ENCODE measurements around the gene KDM4C. TPM values are rescaled to one million over a fixed set of nuclear protein-coding genes. Genes with fewer than 3 reads are reported as not detected.

KDM4C gene
- total RNA-seq, 4 donors from 2014 or later: 32.3 to 41.4 (median 35.3) TPM

DNA sequence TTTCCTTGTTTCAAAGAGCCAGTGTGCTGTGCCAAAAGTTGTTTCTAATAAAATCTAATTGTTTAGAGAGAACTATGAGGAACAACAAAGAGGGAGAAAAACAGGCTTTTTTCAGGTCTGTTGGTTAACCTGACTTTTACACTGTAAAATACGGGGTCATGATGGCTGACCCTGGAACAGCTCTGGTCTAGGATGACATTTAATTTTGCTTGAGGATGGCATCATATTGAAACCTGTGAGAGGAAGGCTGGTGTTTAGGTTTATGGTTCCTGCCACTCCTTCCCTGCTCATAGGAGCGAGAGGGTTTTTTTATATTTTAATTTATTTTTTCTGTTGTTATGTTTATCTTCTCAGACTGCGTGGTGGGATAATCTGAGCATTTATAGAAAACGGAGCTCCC lies 327.6 kb downstream of the KDM4C start:
- WGBS, 2 donors: 80 to 91% methylated on average over 4 of the region's 4 CpGs
- DNase-seq (ENCODE audit: low spot score in 2 of 2): no peak
- no peak for TF ChIP-seq POLR2A (IDR thresholded peaks at IDR 0.05)
- TF ChIP-seq, protein P1, sequence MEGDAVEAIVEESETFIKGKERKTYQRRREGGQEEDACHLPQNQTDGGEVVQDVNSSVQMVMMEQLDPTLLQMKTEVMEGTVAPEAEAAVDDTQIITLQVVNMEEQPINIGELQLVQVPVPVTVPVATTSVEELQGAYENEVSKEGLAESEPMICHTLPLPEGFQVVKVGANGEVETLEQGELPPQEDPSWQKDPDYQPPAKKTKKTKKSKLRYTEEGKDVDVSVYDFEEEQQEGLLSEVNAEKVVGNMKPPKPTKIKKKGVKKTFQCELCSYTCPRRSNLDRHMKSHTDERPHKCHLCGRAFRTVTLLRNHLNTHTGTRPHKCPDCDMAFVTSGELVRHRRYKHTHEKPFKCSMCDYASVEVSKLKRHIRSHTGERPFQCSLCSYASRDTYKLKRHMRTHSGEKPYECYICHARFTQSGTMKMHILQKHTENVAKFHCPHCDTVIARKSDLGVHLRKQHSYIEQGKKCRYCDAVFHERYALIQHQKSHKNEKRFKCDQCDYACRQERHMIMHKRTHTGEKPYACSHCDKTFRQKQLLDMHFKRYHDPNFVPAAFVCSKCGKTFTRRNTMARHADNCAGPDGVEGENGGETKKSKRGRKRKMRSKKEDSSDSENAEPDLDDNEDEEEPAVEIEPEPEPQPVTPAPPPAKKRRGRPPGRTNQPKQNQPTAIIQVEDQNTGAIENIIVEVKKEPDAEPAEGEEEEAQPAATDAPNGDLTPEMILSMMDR (IDR thresholded peaks at IDR 0.05): no peak
- intact Hi-C loops (cut with DNase I; ENCODE audit: low total_unique reads): no loop called here
- H3K4me3 ChIP-seq (ENCODE audit: low read depth, poor library complexity, severe bottlenecking): no peak overlapping the region

GRCh38 chr9:7086389-7086788 lies 328.6 kb downstream of the KDM4C start:
- TF ChIP-seq, protein P1 (IDR thresholded peaks at IDR 0.05): no peak
- TF ChIP-seq POLR2A (IDR thresholded peaks at IDR 0.05): no peak
- intact Hi-C loops (cut with DNase I; ENCODE audit: low total_unique reads): no loop called here
- WGBS, 2 donors: 89 to 95% methylated on average over 3 of the region's 3 CpGs
- DNase-seq (ENCODE audit: low spot score in 2 of 2): no peak
- H3K4me3 ChIP-seq (ENCODE audit: low read depth, poor library complexity, severe bottlenecking): no peak overlapping the region

DNA sequence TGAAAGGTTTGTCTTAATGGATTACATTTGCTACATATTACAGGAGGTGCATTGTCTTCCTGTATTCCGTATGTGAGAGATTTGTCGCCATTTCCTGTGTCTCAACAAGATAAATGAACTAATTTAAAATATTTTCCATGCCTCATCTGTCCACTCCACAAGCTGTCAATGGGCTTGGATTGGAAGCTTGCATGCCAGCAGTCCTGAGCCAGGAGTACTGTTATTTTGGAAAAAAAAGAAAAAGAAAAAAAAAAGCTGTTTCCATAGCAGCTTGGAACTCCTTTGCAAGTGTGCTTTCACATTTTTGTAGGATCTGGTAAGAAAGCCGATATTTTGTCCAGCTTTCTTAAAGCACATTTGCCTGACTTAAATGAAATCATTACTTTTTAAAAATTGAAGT lies 330.8 kb downstream of the KDM4C start:
- TF ChIP-seq, protein P1 (IDR thresholded peaks at IDR 0.05): no peak
- no peak for TF ChIP-seq POLR2A (IDR thresholded peaks at IDR 0.05)
- no peak overlapping the region for H3K4me3 ChIP-seq (ENCODE audit: low read depth, poor library complexity, severe bottlenecking)
- intact Hi-C loops (cut with DNase I; ENCODE audit: low total_unique reads): no loop called here
- no peak for DNase-seq (ENCODE audit: low spot score in 2 of 2)
- 68% methylated on average over 3 of the region's 3 CpGs for WGBS, 2 donors

- WGBS, 2 donors: 65 to 66% methylated on average over 5 of the region's 5 CpGs
These were observed 331.8 kb downstream of the KDM4C start for GRCh38 chr9:7089406-7090193.

DNA sequence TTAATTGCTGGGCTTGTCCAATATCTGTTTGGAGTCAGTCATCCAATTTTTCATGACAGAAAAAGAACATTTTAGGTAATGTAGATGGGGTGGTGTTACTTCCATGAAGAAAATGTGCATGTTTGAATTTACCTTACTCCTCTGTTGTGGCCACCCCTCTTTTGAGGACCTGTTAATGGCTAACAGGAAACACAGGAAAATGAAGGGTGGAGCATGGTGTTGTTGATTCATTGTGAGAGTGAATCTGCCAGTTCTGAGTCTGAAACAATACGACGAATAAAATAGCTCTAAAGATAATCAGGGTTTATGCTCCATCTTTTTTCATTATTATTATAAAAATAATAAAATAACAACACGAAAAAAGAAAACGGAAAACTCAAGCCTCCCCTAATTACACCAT lies 335.3 kb downstream of the KDM4C start:
- TF ChIP-seq POLR2A (IDR thresholded peaks at IDR 0.05): no peak
- TF ChIP-seq, protein P1 (IDR thresholded peaks at IDR 0.05): no peak
- no peak overlapping the region for H3K4me3 ChIP-seq (ENCODE audit: low read depth, poor library complexity, severe bottlenecking)
- 84 to 86% methylated on average over 4 of the region's 4 CpGs for WGBS, 2 donors
- DNase-seq (ENCODE audit: low spot score in 2 of 2): no peak
- intact Hi-C loops (cut with DNase I; ENCODE audit: low total_unique reads): no loop called here

More at GRCh38 chr9:7089406-7090193, 331.8 kb downstream of the KDM4C start:
- DNase-seq (ENCODE audit: low spot score in 2 of 2): no peak
- H3K4me3 ChIP-seq (ENCODE audit: low read depth, poor library complexity, severe bottlenecking): no peak overlapping the region
- intact Hi-C loops (cut with DNase I; ENCODE audit: low total_unique reads): no loop called here
- TF ChIP-seq, protein P1 (IDR thresholded peaks at IDR 0.05): no peak
- TF ChIP-seq POLR2A (IDR thresholded peaks at IDR 0.05): no peak

- no peak for DNase-seq (ENCODE audit: low spot score in 2 of 2)
- WGBS, 2 donors: 85 to 94% methylated on average over 2 of the region's 2 CpGs
- no peak for TF ChIP-seq POLR2A (IDR thresholded peaks at IDR 0.05)
- TF ChIP-seq, protein P1 (IDR thresholded peaks at IDR 0.05): no peak
- intact Hi-C loops (cut with DNase I; ENCODE audit: low total_unique reads): no loop called here
- no peak overlapping the region for H3K4me3 ChIP-seq (ENCODE audit: low read depth, poor library complexity, severe bottlenecking)
These were observed 336.3 kb downstream of the KDM4C start for GRCh38 chr9:7094052-7094451.
